ELF-1 (cell line): Measurements from ENCODE around the gene ZNF763.
"Not testable (repeated sequence)": the region's sequence is repeated elsewhere in the genome, so short reads cannot be mapped to it uniquely, and the experiment has no call there.

Experiments used
- DNase-seq: peaks from one replicate; pipeline ENCODE4 v3.0.0-alpha.2; 2016; ENCODE audit warnings: low read depth, low spot score

Gene ZNF763

DNA sequence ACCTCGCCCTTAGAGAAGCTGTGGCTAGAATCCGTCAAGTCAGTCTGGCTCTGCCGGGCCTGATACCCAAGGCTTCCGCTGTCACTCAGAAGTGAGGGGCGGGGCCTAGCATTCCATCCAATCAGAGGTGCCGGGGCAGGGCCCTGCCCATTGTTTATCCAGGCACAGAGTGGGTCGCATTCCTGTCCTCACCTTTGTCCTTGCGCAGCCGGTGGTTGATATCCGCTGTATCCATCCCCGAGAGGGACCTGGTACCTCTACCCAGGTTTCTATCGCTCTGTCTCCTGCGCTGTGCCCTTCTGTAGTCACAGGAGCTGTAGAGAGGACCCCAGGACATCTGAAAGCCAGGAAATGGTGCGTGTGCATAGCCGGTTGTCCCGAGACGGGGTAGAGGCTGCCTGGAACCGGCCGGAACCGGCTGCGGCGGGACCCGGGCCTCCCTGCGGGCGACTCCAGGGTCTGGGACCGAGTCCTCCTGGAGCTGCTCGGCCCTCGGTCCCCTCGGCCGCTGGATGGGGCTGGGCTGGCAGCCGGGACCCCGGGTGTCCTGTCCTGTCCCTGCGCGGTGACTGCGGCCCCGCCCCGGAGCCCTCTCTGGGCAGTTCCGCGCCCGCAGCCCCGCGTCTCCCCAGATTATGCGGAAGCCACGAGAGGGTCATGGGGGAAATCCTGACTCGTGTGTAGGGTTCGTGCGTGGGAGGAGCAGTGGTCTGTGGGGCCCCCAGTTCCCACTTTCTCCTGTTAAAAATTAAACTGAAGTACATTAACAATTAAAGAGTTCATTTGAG lies at the start of gene ZNF763:
ZNF763 (plus strand) TSS at position 183 of the 788 bp plus-strand sequence; CDS start at position 352, 169 bp downstream.
- DNase-seq, result peak; percentile 20

GRCh38 chr19:11921852-11922495 lies 42.9 kb upstream of the ZNF763 start:
- DNase-seq, result peak; percentile 2

DNA sequence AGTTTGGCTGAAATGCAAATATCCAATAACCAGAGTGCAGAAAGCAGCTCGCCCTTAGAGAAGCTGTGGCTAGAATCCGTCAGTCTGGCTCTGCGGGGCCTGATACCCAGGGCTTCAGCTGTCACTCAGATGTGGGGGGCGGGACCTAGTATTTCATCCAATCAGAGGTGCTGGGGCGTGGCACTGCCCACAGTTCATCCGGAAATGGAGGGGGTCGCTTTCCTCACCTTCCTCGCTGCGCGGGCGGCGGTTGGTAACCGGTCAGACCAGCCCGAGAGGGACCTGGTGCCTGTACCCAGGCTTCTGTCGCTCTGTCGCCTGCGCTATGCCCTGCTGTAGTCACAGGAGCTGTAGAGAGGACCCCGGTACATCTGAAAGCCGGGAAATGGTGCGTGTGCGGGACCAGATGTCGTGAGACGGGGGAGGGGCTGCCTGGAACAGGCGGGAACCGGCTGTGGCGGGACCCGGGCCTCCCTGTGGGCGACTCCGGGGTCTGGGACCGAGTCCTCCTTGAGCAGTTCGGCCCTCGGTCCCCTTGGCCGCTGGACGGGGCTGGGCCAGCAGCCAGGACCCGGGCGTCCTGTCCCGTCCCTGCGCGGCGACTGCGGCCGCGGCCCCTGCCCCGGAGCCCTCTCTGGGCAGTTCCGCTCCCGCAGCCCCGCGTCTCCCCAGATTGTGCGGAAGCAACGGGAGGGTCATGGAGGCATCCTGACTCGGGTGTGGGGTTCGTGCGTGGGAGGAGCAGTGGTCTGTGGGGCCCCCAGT lies 39.8 kb upstream of the ZNF763 start, which contains the start of gene ZNF700:
ZNF700 (plus strand) TSS at position 222 of the 765 bp plus-strand sequence; CDS start at position 326, 104 bp downstream.
- DNase-seq, result peak; percentile 97

DNA sequence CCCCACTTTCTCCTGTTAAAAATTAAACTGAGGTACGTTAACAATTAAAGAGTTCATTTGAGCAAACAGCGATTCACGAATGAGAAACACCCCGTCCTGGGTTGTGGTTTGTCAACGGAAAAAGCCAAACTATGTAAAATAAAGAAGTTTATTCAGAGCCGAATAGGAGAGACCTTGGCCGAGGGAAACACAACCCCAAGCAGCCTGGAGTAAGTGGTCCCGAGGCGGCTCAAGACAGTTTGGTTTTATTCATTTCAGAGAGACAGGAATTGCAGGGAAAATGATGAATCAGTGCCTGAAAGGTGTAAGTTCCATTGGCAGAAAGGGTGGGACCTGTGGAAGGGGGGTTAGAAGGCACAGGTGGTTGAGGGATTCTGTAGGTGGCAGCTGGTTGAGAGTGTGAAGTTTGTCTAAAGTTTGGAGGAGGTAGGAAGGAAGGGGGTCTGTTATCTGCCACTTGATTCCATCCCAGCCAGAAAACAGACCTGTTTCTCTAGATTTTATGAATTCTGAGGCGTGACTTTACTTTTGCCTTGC lies 39.1 kb upstream of the ZNF763 start:
- DNase-seq, result not testable (repeated sequence)

DNA sequence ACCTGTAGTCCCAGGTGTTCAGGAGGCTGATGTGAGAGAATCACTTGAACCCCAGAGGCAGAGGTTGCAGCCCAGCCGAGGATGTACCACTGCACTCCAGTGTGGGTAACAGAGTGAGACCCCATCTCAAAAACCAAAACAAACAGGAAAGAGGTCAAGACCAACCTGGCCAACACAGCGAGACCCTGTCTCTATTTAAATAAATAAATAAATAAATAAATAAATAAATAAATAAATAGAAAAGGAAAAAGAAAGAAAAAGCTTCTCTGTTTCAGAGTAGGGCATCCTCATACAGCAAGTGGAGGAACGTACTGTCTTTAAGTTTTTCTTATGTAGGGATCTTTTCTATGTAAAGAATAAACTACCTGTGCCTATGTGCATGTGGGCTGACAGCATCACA lies 37.6 kb upstream of the ZNF763 start:
- no peak for DNase-seq

- no peak for DNase-seq
These were observed 33.8 kb upstream of the ZNF763 start for GRCh38 chr19:11931051-11931450.

- DNase-seq, result no peak
These were observed 33.3 kb upstream of the ZNF763 start for GRCh38 chr19:11931513-11931912.

DNA sequence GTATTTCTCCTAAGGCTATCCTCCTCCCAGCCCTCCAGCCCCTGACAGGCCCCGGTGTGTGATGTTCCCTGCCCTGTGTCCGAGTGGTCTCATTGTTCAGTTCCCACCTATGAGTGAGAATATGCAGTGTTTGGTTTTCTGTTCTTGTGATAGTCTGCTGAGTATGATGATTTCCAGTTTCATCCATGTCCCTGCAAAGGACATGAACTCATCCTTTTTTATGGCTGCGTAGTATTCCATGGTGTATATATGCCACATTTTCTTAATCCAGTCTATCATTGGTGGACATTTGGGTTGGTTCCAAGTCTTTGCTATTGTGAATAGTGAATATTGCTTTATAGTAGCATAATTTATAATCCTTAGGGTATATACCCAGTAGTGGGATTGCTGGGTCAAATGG lies 29.0 kb upstream of the ZNF763 start:
- not testable (repeated sequence) for DNase-seq

- DNase-seq, result not testable (repeated sequence)
These were observed 26.5 kb upstream of the ZNF763 start for GRCh38 chr19:11938383-11938782.

- not testable (repeated sequence) for DNase-seq
These were observed 23.4 kb upstream of the ZNF763 start for GRCh38 chr19:11941361-11941887.

DNA sequence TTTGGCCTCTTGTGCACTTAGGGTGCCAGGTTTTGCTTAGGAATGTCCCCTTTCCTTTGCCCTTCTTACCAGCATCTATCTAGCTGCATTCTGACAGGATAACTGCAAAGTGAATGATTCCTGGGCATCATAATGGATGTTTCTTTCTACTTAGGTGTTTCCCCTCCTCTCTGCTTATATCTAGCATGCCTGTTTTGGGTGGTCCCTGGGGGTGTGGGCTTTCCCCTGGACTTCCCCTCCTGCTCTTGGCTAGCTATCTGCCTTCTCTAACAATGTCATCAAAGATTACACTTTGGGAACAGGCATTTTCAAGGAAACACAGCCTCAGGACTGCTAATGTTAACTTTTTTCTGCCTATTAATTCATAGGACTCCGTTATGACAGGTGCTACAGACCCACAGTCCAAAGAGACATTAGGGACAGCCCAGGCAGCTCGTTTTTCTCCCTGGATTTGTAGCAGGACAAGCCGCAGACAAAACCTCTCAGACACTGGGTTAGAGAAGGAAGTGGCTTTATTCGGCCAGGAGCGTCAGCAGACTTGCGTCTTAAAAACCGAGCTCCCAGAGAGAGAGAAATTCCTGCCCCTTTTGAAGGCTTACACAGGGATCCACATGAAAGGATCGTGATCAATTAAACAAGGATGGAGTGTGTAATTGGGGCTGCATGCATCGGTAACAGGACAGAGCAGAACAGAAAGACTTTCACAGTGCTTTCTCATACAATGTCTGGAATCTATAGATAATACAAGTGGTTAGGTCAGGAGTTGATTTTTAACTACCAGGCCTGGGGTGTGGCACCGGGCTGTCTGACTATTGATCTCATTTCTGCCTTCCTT lies 22.6 kb upstream of the ZNF763 start:
- DNase-seq, result no peak

DNA sequence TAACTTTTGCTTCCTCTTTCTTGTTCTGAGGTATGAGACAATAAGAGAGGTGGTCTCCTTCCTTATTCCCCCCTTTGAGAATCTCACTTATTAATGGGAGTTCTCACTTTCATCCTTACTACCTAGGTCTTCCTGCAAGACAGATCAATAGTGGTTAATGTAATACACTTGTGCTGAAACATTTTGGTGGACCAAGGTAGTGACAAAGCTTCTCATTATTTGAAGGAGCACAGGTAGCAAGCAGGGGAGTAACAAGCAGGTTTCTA lies 22.1 kb upstream of the ZNF763 start:
- no peak for DNase-seq

DNA sequence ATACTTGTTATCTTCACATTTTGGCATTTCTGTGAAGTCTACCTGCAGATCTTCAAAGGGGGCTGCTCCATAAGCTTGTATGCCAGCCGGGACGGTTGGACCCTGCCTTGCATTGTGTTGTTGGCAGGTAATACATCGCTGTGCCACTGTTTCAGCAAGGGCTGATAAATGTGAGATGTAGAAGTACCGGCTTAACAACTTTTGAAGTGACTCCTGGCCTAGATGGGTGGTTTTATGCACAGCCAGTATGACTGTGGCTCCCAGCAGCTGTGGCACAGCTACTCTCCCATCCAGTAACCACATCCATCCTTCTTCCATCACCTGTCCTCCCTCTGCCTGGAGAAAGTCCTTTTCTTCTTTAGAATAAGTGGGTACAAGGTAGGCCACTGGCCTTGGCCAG lies 20.2 kb upstream of the ZNF763 start:
- DNase-seq, result no peak

GRCh38 chr19:11948646-11949045 lies 16.2 kb upstream of the ZNF763 start:
- no peak for DNase-seq

DNA sequence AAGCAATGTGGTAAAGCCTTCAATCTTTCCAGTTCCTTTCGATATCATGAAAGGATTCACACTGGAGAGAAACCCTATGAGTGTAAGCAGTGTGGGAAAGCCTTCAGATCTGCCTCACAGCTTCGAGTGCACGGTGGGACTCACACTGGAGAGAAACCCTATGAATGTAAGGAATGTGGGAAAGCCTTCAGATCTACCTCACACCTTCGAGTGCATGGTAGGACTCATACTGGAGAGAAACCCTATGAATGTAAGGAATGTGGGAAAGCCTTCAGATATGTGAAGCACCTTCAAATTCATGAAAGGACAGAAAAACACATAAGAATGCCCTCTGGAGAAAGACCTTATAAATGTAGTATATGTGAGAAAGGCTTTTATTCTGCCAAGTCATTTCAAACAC lies 15.6 kb upstream of the ZNF763 start:
- peak; percentile 13 for DNase-seq

- DNase-seq, result not testable (repeated sequence)
These were observed 15.2 kb upstream of the ZNF763 start for GRCh38 chr19:11949614-11950080.

DNA sequence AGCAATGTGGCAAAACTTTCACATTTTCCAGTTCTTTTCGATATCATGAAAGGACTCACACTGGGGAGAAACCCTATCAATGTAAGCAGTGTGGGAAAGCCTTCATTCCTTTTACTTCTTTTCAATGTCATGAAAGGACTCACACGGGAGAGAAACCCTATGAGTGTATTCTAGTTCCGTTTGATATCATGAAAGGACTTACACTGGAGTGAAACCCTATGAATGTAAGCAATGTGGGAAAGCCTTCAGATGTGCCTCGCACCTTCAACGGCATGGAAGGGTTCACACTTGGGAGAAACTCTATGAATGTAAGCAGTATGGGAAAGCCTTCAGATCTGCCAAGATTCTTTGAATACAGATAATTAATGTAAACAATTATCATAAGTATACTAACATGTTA lies 14.5 kb upstream of the ZNF763 start:
- no peak for DNase-seq

- DNase-seq, result peak; percentile 70
These were observed 1.1 kb upstream of the ZNF763 start for GRCh38 chr19:11963566-11964355.

DNA sequence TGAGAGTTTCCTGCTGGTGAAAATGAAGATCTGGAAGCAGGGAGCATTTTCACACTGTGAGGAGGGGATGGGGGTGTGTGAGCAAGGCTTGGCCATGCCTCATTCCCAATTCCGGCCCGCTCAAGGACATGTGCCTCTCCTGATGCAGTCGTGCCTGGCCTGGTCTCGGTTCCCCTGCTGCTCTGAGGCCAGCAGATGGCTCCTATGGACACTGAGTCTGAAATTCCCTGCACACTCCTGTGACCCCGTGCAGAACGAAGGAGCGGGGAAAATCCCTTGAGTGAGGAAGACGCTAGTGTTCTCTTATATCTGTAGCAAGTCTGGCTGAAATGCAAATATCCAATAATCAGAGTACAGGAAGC lies 363 bp upstream of the ZNF763 start:
- DNase-seq, result no peak

DNA sequence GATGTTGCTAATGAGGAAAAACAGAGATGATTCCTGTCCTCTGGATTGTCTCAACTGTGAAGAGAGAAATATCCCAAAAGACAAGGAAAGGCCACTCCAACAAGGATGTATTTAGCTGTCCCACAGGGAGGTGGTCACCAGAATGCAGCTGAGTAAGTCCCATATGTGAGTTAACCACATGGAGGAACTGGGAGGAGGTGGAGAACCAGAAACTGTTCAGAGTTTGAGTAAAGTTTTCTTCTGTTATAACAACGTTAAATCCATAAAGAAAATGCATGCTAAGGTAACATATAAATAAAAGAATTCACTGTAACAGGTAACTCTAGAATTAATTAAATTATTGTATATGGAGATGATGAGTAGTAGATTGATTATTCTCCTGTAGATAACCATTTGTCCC lies 5.3 kb downstream of the ZNF763 start:
- DNase-seq, result no peak
